KBM-7 (cell line): ENCODE results near the gene SON.
"Not testable (repeated sequence)": the region's sequence is repeated elsewhere in the genome, so short reads cannot be mapped to it uniquely, and the experiment has no call there.

Experiments used
- DNase-seq: peaks from one replicate; pipeline ENCODE4 v3.0.0-alpha.2; 2015
- in situ Hi-C: fragments of 300-500 bp; cut with MboI; formaldehyde crosslinking; loops from 2 replicates; pipeline ENCODE4 v1.14.3; 2020; ENCODE audit warnings: low sequenced_read_pairs, low pct_unique_long_range_greater_than_20kb, mixed read lengths

Gene SON

GRCh38 chr21:33542640-33543504 lies at the start of gene SON:
TSS of gene SON (plus strand) at chr21:33543038. CDS start at chr21:33543093, 55 bp downstream.
- in situ Hi-C loops = no loop called here
- peak; percentile 99 for DNase-seq

DNA sequence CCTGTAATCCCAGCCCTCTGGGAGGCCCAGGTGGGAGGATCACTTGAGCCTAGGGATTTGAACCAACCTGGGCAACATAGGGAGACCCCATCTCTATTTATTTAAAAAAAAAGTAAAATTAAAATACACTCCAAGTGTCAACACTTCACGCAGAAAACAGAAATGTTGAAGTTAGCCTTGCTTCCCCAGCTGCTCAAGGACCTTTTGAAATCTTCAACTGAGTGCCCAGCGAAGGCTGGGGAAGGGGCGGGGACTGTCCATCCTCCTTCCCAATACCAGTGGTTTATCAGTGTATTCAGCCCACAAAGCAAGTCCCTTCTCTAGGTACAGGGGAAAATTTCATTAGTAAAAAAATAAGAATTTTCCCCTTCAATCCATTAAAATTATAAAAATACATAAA lies 49.1 kb upstream of the SON start:
- DNase-seq = no peak
- in situ Hi-C loops = no loop called here

GRCh38 chr21:33495743-33496142 lies 47.1 kb upstream of the SON start:
- DNase-seq = no peak
- in situ Hi-C loops = no loop called here

- DNase-seq = no peak
- in situ Hi-C loops = no loop called here
Measured at GRCh38 chr21:33496345-33496744, 46.5 kb upstream of the SON start.

DNA sequence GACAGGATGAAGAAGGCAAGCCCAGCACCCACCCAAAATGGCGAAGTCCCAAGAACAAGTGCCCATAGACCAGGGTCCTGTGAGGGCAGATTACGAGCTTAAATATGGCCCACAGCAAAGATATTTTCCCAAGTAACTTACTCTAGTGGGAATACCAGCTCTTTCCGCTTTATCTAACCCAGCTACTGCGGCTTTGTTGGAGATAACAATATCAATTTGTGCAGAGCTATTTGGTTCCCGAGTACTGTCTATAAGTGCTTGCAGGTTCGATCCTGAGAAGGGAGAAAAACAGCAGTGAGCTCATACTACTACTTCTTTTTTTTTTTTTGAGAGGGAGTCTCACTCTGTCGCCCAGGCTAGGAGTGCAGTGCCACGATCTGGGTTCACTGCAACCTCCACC lies 37.0 kb upstream of the SON start:
- DNase-seq = no peak
- in situ Hi-C loops = no loop called here

- DNase-seq, in situ Hi-C loops: not testable (repeated sequence)
Measured at GRCh38 chr21:33507003-33507402, 35.8 kb upstream of the SON start.

GRCh38 chr21:33510826-33511225 lies 32.0 kb upstream of the SON start:
- no peak for DNase-seq
- in situ Hi-C loops = no loop called here

- in situ Hi-C loops = no loop called here
Measured at GRCh38 chr21:33511639-33512038, 31.2 kb upstream of the SON start.

GRCh38 chr21:33512481-33512880 lies 30.4 kb upstream of the SON start:
- no peak for DNase-seq
- in situ Hi-C loops = no loop called here

More at GRCh38 chr21:33511639-33512038, 31.2 kb upstream of the SON start:
- DNase-seq = no peak

- DNase-seq = no peak
- in situ Hi-C loops = no loop called here
Measured at GRCh38 chr21:33514229-33514628, 28.6 kb upstream of the SON start.

- in situ Hi-C loops = no loop called here
- no peak for DNase-seq
Measured at GRCh38 chr21:33518899-33519298, 23.9 kb upstream of the SON start.

DNA sequence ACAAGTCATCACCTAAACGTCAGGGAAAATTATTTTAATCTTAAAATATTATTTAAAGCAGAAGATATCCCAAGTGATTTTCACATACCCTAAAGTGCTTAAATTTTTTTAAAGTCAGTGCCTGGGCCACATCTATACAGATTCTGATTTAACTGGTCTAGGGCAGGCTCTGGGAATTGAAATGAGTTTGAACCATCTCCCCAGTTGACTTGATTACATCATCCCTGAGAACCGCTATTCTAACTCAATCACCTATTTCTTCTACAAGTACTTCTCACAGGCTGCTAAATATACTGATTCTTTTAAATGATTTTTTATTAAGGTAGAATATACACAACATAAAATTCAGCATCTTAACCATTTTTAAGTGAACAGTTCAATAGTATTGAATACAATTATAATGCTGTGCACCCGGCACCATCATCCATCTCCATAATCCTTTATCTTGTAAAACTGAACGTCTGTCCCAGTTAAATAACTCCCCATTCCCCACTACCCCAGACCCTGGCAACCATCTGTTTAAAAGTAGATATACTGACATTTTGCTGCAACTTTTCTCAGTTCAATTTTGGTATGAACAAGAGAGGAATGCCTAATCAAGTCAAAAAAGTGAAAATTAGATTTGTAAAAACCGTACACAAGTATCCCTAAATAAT lies 20.4 kb upstream of the SON start:
- in situ Hi-C loops = no loop called here
- no peak for DNase-seq

GRCh38 chr21:33522953-33523349 lies 19.9 kb upstream of the SON start:
- DNase-seq = no peak
- in situ Hi-C loops = no loop called here

GRCh38 chr21:33531007-33531406 lies 11.8 kb upstream of the SON start:
- no peak for DNase-seq
- in situ Hi-C loops = no loop called here

DNA sequence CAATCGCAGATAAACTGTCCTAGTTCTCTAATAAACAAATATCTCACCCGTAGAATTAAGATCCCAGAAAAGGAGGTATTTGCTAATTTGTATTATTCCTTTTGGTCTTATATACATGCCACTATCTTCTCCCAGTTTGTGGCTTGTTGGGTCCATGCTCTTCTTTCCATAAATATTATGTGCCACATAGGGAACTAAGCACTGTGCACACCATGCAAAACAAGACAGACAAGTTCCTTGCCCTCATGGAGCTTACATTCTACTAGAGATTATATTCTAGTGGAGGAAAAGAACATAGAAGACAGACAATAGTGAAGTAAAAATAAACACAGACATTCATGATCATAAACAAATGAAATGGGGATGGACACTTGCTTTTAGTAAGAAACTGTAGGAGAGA lies 5.6 kb upstream of the SON start:
- no peak for DNase-seq
- in situ Hi-C loops = no loop called here

DNA sequence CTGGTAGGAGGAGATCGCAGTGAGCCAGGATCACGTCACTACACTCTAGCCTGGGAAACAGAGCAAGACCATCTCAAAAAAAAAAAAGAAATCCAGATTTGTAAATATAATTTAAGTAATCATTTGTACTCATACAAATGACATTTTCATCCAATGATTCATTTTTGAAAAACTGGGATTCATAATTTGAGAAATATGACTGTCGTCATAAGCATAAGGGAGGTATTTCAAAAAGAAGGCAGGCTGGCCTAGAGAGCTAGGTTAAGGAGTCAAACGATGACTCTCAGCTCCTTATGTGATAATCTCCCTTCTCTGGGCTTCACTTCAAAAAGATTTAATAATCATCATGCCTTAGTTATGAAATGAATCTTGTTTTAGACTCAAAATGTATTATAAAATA lies 3.2 kb upstream of the SON start:
- no peak for DNase-seq
- in situ Hi-C loops = no loop called here

- in situ Hi-C loops = no loop called here
- no peak for DNase-seq
Measured at GRCh38 chr21:33540711-33541104, 2.1 kb upstream of the SON start.

- in situ Hi-C loops = no loop called here
- DNase-seq = peak; percentile 59
Measured at GRCh38 chr21:33541105-33541711, 1.6 kb upstream of the SON start.

DNA sequence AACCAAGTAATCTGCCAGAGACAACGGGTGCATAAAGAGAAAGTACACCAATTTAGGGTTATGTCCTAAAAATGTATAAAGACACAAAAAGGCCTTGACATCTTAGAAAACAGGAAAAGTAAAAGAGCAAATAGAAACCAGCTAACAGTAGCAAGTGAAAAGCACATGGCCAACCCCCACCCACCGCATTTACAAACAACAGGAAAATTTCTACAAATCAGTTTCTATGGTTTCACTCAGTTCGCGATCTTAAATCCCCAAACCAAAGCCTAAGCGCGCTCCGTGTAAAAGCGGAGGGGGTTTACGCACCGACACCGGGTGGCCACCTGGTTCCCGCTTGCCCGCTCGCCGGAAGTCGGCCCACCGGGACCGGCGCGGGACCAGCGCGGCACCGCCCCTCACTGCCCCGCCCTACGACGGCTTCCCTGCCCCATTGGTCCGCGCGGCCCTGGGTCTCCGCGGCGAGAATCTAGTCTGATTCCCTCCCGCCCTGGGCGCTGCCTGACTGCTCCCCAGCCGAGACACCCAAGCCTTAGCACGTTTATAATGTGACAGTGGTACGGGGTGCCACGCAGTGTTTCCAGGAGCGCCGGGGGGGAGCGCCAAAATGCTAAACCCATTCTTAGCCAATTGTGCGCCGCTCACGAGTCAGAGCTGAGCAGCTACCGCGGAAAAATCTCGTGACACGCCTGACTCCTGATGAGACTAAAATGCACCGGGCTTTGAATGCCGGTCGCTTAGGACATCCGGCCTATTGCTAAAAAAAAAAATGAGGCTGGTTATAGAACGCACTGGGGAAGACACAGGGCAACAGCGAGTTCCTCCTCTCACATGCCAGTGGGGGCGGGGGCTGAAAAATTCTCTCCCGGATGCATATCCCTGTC lies 840 bp upstream of the SON start, which contains the start of gene GART:
Gene GART (minus strand): TSS at position 362 of the 884 bp plus-strand sequence. CDS start 2,802 bp downstream, outside the sequence.
- DNase-seq = peak; percentile 85
- in situ Hi-C loops = no loop called here
